ENCODE data around the gene TPTE2.

DNA sequence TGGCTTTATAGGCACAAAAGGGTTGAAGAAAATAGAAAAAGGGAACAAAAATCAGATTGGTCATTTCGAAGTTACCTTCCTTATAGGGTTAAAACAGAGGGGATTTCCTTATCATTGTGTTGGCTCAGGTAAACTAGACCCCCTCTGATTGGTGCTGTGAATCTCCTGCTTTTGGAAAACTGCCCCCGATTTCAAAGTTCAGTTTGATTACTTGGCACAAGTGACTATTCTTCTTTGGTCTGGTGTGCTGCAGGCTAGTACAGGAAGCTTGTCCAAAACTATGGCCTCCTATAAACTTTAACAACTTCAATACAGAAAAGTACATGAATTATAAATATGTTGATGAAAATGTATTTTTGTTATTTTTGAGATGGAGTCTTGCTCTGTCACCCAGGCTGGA lies 13.9 kb upstream of the TPTE2 start:
- TF ChIP-seq, protein P1, sequence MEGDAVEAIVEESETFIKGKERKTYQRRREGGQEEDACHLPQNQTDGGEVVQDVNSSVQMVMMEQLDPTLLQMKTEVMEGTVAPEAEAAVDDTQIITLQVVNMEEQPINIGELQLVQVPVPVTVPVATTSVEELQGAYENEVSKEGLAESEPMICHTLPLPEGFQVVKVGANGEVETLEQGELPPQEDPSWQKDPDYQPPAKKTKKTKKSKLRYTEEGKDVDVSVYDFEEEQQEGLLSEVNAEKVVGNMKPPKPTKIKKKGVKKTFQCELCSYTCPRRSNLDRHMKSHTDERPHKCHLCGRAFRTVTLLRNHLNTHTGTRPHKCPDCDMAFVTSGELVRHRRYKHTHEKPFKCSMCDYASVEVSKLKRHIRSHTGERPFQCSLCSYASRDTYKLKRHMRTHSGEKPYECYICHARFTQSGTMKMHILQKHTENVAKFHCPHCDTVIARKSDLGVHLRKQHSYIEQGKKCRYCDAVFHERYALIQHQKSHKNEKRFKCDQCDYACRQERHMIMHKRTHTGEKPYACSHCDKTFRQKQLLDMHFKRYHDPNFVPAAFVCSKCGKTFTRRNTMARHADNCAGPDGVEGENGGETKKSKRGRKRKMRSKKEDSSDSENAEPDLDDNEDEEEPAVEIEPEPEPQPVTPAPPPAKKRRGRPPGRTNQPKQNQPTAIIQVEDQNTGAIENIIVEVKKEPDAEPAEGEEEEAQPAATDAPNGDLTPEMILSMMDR (IDR thresholded peaks at IDR 0.05; ENCODE audit: poor library complexity, severe bottlenecking), result no peak
- TF ChIP-seq EZH2 (IDR thresholded peaks at IDR 0.05; ENCODE audit: borderline replicate concordance, insufficient read depth, low read length, poor library complexity, severe bottlenecking) (no peak), RAD21 (conservative IDR thresholded peaks at IDR 0.05) (no peak), POLR2AphosphoS5 (IDR thresholded peaks at IDR 0.05) (no peak), SMC3 (conservative IDR thresholded peaks at IDR 0.05; ENCODE audit: poor library complexity) (no peak), TAF1 (IDR thresholded peaks at IDR 0.05; ENCODE audit: low read depth) (no peak), REST (IDR thresholded peaks at IDR 0.05; ENCODE audit: borderline replicate concordance) (no peak), EP300 (conservative IDR thresholded peaks at IDR 0.05; ENCODE audit: poor library complexity, severe bottlenecking) (no peak)
